ENCODE measurements around the gene RGPD3. TPM values are rescaled to one million over a fixed set of nuclear protein-coding genes. Genes with fewer than 3 reads are reported as not detected.
"Not testable (repeated sequence)": the region's sequence is repeated elsewhere in the genome, so short reads cannot be mapped to it uniquely, and the experiment has no call there.

The RGPD3 gene
- total RNA-seq, 1 donor: 0.27 TPM

DNA sequence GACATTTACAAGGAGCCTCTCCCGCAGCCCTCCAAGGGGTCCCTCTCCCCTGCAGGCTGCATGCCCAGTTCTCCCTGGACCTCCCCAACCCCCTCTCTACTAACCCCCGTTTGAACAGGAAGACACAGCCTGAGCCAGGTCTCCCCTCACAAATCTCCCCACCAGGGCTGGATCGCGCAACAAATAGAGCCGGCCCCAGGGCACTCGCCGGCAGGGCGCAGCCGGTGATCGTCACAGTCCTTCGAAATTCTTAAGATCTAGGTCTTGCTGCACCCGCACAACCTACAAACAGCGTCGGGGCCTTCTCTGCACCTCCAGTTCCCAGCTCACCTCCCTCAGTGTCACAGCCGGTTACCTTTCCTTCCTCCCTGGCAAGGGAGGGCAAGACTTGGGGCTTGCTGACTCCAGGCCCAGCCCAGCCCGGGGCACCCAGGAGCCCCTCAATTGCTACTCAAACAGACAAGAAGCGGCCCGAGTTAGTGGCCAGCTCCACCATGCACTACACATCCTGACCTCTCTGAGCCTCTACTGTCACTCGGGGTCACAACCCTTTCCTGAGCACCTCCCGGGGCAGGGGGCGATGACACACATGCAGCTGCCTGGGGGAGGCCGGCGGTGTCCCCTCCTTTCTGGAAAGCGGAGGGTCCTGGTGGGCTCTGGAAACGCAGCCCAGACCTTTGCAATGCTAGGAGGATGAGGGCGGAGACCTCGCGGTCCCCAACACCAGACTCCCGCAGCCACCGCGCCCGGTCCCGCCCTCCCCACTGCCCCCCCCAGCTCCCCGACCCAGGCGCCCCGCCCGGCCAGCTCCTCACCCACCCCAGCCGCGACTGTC, 18.6 kb upstream of the RGPD3 start, which contains the start of gene CD8B2:
CD8B2 (plus strand) TSS at position 814 of the 835 bp plus-strand sequence. CDS start 63 bp downstream, outside the sequence.
- DNase-seq (ENCODE audit: low read depth in 2 of 3, low spot score in 2 of 3): not testable (repeated sequence)

DNA sequence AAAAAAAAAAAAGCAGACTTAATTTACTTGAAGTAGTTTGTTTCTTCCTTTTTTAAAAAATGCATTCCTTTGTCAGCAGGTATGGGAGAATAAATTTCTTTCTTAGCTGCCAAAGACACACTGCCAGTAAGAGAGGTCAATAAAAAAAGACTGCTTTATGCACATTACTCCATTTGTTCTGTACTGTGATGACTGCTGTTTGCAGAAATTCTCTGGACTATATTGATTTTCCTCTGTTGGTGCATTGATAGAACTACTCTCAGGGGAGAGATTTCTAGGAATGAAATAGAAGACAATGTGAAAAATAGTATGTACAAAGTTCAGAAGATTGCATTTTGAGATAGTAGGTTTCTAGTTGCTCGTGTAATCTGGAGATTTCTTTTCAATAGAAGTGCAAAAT, 11.3 kb upstream of the RGPD3 start:
- not testable (repeated sequence) for DNase-seq (ENCODE audit: low read depth in 2 of 3, low spot score in 2 of 3)

- not testable (repeated sequence) for DNase-seq (ENCODE audit: low read depth in 2 of 3, low spot score in 2 of 3)
Observed at GRCh38 chr2:106477647-106478046, 9.4 kb upstream of the RGPD3 start.

DNA sequence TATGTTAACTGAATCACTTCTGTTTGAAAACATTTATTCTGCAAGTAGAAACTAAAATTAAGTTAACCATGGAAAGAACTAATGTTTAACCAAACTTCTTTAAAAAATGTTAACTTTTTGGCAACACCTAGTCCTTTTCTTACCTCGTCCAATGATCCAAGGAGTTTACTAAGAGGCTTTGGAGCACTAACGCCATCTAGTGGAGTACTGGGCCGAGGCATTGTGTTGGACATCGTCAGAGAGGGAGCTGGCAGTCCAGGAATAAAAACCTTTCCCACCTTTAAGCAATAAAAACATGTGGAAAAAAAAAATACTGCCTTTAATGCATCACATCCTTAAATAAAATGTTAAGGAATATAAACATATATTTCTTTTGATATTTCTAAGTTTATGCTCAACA, 2.4 kb upstream of the RGPD3 start:
- not testable (repeated sequence) for DNase-seq (ENCODE audit: low read depth in 2 of 3, low spot score in 2 of 3)

- not testable (repeated sequence) for DNase-seq (ENCODE audit: low read depth in 2 of 3, low spot score in 2 of 3)
Observed at GRCh38 chr2:106467516-106467915, 697 bp downstream of the RGPD3 start.

GRCh38 chr2:106461882-106462281, 6.3 kb downstream of the RGPD3 start:
- DNase-seq (ENCODE audit: low read depth in 2 of 3, low spot score in 2 of 3): peak in 2 of 3 donors; percentile 31 to 57

GRCh38 chr2:106390680-106391079, 77.5 kb downstream of the RGPD3 start:
- DNase-seq (ENCODE audit: low read depth in 2 of 3, low spot score in 2 of 3): not testable (repeated sequence)

GRCh38 chr2:106388814-106389410, 79.3 kb downstream of the RGPD3 start:
- not testable (repeated sequence) for DNase-seq (ENCODE audit: low read depth in 2 of 3, low spot score in 2 of 3)

- DNase-seq (ENCODE audit: low read depth in 2 of 3, low spot score in 2 of 3): not testable (repeated sequence)
Observed at GRCh38 chr2:106384548-106384947, 83.7 kb downstream of the RGPD3 start.

DNA sequence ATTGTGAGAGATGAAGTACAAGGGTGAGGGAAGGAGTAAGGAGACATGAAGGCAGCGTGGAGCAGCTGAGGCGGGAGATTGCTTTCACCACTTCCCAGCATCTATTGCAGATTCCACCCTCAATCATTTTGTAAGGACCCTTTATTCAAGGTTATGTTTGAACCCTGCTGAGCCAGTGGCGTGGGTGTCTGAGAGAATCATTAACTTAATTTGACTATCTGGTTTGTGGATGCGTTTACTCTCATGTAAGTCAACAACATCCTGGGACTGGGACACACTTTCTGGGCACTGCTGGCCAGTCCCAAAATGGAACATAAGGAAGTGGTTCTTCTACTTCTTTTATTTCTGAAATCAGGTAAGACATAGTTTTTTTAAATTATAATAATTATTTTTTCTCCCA, 86.3 kb downstream of the RGPD3 start:
- DNase-seq (ENCODE audit: low read depth in 2 of 3, low spot score in 2 of 3): not testable (repeated sequence)

- not testable (repeated sequence) for DNase-seq (ENCODE audit: low read depth in 2 of 3, low spot score in 2 of 3)
Observed at GRCh38 chr2:106379567-106379966, 88.6 kb downstream of the RGPD3 start.

DNA sequence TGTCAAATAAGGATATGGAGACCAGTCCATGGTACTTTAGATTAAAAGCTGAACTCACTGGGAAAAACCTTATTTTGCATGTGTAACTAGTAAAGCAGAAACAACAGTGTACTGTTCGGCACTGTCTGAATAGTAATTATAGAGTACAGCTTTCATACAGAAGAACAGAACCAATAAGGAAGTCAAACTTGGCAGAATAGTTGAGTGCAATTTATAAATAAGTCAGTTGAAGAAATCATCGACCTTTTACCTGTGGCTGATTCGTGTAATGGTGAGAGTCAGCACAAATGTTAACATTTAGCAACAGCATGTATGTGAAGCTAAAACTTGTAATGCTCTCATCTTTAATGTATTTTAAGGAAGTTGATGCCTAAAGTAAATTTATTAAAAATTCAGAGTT, 99.0 kb downstream of the RGPD3 start:
- not testable (repeated sequence) for DNase-seq (ENCODE audit: low read depth in 2 of 3, low spot score in 2 of 3)

GRCh38 chr2:106366204-106366885, 101.9 kb downstream of the RGPD3 start:
- DNase-seq (ENCODE audit: low read depth in 2 of 3, low spot score in 2 of 3): no peak

GRCh38 chr2:106363791-106364190, 104.4 kb downstream of the RGPD3 start:
- DNase-seq (ENCODE audit: low read depth in 2 of 3, low spot score in 2 of 3): peak in 2 of 3 donors; percentile 5 to 21

DNA sequence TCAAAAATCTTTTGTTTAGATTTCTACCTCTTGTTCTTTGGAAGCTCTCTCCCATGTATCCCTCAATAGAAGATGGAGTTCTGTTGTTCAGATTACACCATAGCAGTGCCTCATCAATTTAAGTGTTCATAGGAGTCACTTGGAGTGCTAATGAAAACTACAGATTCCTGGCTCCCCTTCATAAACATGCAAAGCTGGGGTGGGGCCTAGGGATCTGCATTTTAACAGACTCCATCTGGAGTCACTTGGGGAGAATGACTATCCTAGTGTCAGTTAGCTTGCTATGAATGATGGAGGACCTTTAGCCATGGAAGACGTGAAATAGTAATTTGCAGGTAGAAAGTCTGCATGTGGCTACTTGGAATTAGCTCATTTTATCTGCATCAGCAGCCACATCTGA, 105.4 kb downstream of the RGPD3 start:
- no peak for DNase-seq (ENCODE audit: low read depth in 2 of 3, low spot score in 2 of 3)

- DNase-seq (ENCODE audit: low read depth in 2 of 3, low spot score in 2 of 3): no peak
Observed at GRCh38 chr2:106359512-106359911, 108.7 kb downstream of the RGPD3 start.

DNA sequence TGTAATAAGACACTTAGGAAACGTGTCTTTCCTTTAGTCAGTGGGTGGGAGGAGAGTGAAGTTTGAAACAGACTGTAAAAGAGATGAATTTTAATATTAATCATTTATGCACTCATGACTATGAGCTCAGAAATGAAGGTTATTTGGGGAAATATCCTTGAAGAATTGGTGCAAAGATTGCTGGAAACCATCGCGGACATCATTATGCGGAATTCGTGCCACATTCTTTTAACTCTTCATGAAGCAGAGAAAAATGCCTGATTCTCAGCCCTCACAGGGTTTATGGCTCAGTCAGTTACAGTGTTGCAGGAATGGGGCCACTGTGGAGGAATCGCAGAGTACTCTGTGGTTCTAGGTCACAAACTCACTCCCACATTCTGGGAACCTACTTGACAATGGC, 109.7 kb downstream of the RGPD3 start:
- no peak for DNase-seq (ENCODE audit: low read depth in 2 of 3, low spot score in 2 of 3)

- DNase-seq (ENCODE audit: low read depth in 2 of 3, low spot score in 2 of 3): no peak
Observed at GRCh38 chr2:106358081-106358480, 110.1 kb downstream of the RGPD3 start.

- no peak for DNase-seq (ENCODE audit: low read depth in 2 of 3, low spot score in 2 of 3)
Observed at GRCh38 chr2:106356291-106356690, 111.9 kb downstream of the RGPD3 start.

DNA sequence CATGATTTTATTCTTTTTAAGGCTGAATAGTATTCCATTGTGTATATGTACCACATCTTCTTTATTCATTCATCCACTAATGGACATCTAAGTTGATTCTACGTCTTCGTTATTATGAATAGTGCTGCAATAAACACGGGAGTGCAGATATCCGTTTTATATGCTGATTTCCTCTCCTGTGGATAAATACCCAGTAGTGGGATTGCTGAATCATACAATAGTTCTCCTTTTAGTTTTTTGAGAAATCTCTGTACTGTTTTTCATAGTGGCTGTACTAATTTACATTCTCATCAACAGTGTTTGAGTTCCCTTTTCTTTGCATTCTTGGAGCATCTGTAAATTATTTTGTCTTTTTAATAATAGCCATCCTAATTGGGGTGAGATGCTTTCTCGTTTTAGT, 114.5 kb downstream of the RGPD3 start:
- peak in 2 of 3 donors; percentile 7 to 62 for DNase-seq (ENCODE audit: low read depth in 2 of 3, low spot score in 2 of 3)

DNA sequence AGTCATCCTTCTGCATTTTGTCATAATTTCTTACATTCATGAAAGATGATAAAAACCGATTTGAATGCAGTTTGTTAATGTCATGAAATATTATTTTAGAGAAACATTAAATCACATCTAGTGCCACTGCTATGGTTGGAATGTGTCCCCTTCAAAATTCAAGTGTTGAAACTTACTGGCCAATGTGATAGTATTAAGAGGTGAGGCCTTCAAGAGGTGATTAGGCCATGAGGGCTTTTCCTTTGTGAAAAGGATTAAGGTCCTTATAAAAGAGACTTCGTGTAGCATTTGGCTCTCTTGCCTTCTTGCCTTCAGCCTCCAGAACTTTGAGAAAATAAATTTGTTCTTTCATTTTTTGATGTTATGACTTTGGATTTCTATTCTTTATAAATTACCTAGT, 117.2 kb downstream of the RGPD3 start:
- DNase-seq (ENCODE audit: low read depth in 2 of 3, low spot score in 2 of 3): no peak

Data from hematopoietic multipotent progenitor cell (in vitro differentiated cells).